A549 (cell line): Measurements from ENCODE around the gene CASP3. TPM values are rescaled to one million over a fixed set of nuclear protein-coding genes. Genes with fewer than 3 reads are reported as not detected.

ENCODE experiments used
- ATAC-seq, 2 experiments: fragments of 200-7000 bp in 1 of 2; fragments of >200 bp in 1 of 2; cut with Nextera tagmentation in 1 of 2; cut with Tn5 transposase in 1 of 2; 3 replicates each; pipeline versions ENCODE4 v1.8.0 to v1.9.1; 2018 to 2020; ENCODE audit warnings: mild to moderate bottlenecking in 1 of 2, moderate library complexity in 1 of 2
- CTCF ChIA-PET: fragments of 300-600 bp; sonication (Branson Sonifier 250); formaldehyde crosslinking; extraction: SDS; loops from one replicate; lab custom pipeline; 2021; ENCODE audit warnings: antibody characterized with exemption, inconsistent platforms; lab: Yijun Ruan, JAX
- POLR2A ChIA-PET: fragments of 350-600 bp; formaldehyde crosslinking; extraction: SDS; loops from one replicate; lab custom pipeline; 2021; ENCODE audit warnings: antibody characterized with exemption, inconsistent platforms; lab: Yijun Ruan, JAX
- DNase-seq, 2 experiments: peaks; one replicate each; pipeline versions ENCODE4 v3.0.0 to v3.0.0-alpha.2; 2011 to 2016; ENCODE audit warnings: low read depth in 1 of 2, low spot score in 1 of 2
- FAIRE-seq: peaks from 2 replicates; lab custom pipeline; 2011; peaks lifted over from hg19 to GRCh38; lab: Jason Lieb, UNC
- H3K27ac ChIP-seq, 2 experiments: fragments of >200 bp; sonication (Bioruptor Twin); formaldehyde crosslinking; 3 replicates each; pipeline ENCODE4 v1.5.1; 2016 to 2017
- H3K4me1 ChIP-seq: fragments of >200 bp; sonication (Bioruptor Twin); formaldehyde crosslinking; 3 replicates; pipeline ENCODE4 v1.6.1; 2016
- H3K4me2 ChIP-seq: fragments of >200 bp; sonication (Bioruptor Twin); formaldehyde crosslinking; 3 replicates; pipeline ENCODE4 v1.6.1; 2016
- H3K4me3 ChIP-seq: fragments of >200 bp; sonication (Bioruptor Twin); formaldehyde crosslinking; 3 replicates; pipeline ENCODE4 v1.5.1; 2016
- H3K9me3 ChIP-seq: fragments of >200 bp; sonication (Bioruptor Twin); formaldehyde crosslinking; 3 replicates; pipeline ENCODE4 v1.6.1; 2016
- BHLHE40 ChIP-seq: IDR thresholded peaks from 2 replicates; pipeline ENCODE4 v1.6.1; 2012; ENCODE audit warnings: low read depth, low read length, inconsistent platforms
- CBX2 ChIP-seq: fragments of 200-600 bp; sonication (generic); IDR thresholded peaks from 2 replicates; pipeline ENCODE4 v1.6.1; 2016; ENCODE audit warnings: low read depth, mild to moderate bottlenecking, borderline replicate concordance
- CEBPB ChIP-seq, 2 experiments: fragments of >200 bp in 1 of 2; sonication (Bioruptor Twin) in 1 of 2; formaldehyde crosslinking in 1 of 2; IDR thresholded peaks; 2 replicates each; pipeline ENCODE4 v1.6.1; 2012 to 2016
- E2F6 ChIP-seq: IDR thresholded peaks from 2 replicates; pipeline ENCODE4 v1.6.1; 2012; ENCODE audit warnings: low read depth, borderline replicate concordance
- EHF ChIP-seq: fragments of 250-450 bp; sonication (Bioruptor Pico); IDR thresholded peaks from 2 replicates; pipeline ENCODE4 v1.5.0; 2020; ENCODE audit warnings: mild to moderate bottlenecking
- EHMT2 ChIP-seq: fragments of 200-600 bp; sonication (generic); IDR thresholded peaks from 2 replicates; pipeline ENCODE4 v1.6.1; 2016; ENCODE audit warnings: antibody characterized with exemption, low read depth, mild to moderate bottlenecking, moderate library complexity
- EP300 ChIP-seq, 2 experiments: fragments of >200 bp; sonication (Bioruptor Twin); formaldehyde crosslinking; IDR thresholded peaks; 2 replicates in 1 of 2; 3 replicates in 1 of 2; pipeline ENCODE4 v1.6.1; 2016 to 2017
- ESRRA ChIP-seq: fragments of 150-350 bp; IDR thresholded peaks from 2 replicates; pipeline ENCODE4 v1.6.1; 2014; ENCODE audit warnings: mild to moderate bottlenecking, low read length, borderline replicate concordance
- HEYL ChIP-seq: fragments of 250-450 bp; sonication (Bioruptor Pico); IDR thresholded peaks from 2 replicates; pipeline ENCODE4 v1.8.0; 2021; ENCODE audit warnings: mild to moderate bottlenecking, moderate library complexity
- HOXB13 ChIP-seq: fragments of 250-450 bp; sonication (Bioruptor Pico); IDR thresholded peaks from 2 replicates; pipeline ENCODE4 v1.5.0; 2020; ENCODE audit warnings: low read depth, mild to moderate bottlenecking, moderate library complexity
- JUN ChIP-seq, 2 experiments: fragments of >200 bp; sonication (Bioruptor Twin); formaldehyde crosslinking; IDR thresholded peaks; 2 replicates in 1 of 2; 3 replicates in 1 of 2; pipeline ENCODE4 v1.6.1; 2016 to 2017
- MAFK ChIP-seq: fragments of 450-650 bp; IDR thresholded peaks from 2 replicates; pipeline ENCODE4 v1.6.1; 2014; ENCODE audit not compliant: partially characterized antibody
- MAZ ChIP-seq: fragments of 150-350 bp; IDR thresholded peaks from 2 replicates; pipeline ENCODE4 v1.6.1; 2014; ENCODE audit warnings: antibody characterized with exemption, low read depth, low read length, borderline replicate concordance
- MYC ChIP-seq: IDR thresholded peaks from 2 replicates; pipeline ENCODE4 v1.6.1; 2012; ENCODE audit warnings: mild to moderate bottlenecking, inconsistent platforms, low read length, improper control_type of control experiment, borderline replicate concordance
- NR3C1 ChIP-seq: fragments of >200 bp; sonication (Bioruptor Twin); formaldehyde crosslinking; IDR thresholded peaks from 3 replicates; pipeline ENCODE4 v1.6.1; 2017
- PHF8 ChIP-seq: fragments of 200-600 bp; sonication (generic); IDR thresholded peaks from 2 replicates; pipeline ENCODE4 v1.6.1; 2016; ENCODE audit warnings: low read depth, mild to moderate bottlenecking, antibody characterized with exemption, moderate library complexity, borderline replicate concordance
- POLR2A ChIP-seq: IDR thresholded peaks from 2 replicates; pipeline ENCODE4 v1.6.1; 2012; ENCODE audit warnings: mild to moderate bottlenecking, low read length
- POLR2AphosphoS2 ChIP-seq: conservative IDR thresholded peaks from 2 replicates; pipeline ENCODE4 v1.6.1; 2012; ENCODE audit warnings: low read length, improper control_type of control experiment, inconsistent platforms
- RAD21 ChIP-seq, 2 experiments: fragments of >200 bp in 1 of 2; sonication (Bioruptor Twin) in 1 of 2; formaldehyde crosslinking in 1 of 2; IDR thresholded peaks in 1 of 2; conservative IDR thresholded peaks in 1 of 2; 2 replicates in 1 of 2; 3 replicates in 1 of 2; pipeline ENCODE4 v1.6.1; 2012 to 2018; ENCODE audit warnings: inconsistent platforms in 1 of 2
- RARB ChIP-seq: fragments of 250-450 bp; sonication (Bioruptor Pico); IDR thresholded peaks from 2 replicates; pipeline ENCODE4 v1.8.0; 2021; ENCODE audit warnings: mild to moderate bottlenecking, moderate library complexity
- RCOR1 ChIP-seq: fragments of 150-350 bp; IDR thresholded peaks from 2 replicates; pipeline ENCODE4 v1.6.1; 2014; ENCODE audit warnings: antibody characterized with exemption, low read length, low read depth
- RNF2 ChIP-seq: fragments of 200-600 bp; sonication (generic); IDR thresholded peaks from 2 replicates; pipeline ENCODE4 v1.6.1; 2016; ENCODE audit warnings: low read depth, mild to moderate bottlenecking, antibody characterized with exemption, moderate library complexity, borderline replicate concordance
- SMC3 ChIP-seq: fragments of >200 bp; sonication (Bioruptor Twin); formaldehyde crosslinking; IDR thresholded peaks from 3 replicates; pipeline ENCODE4 v1.6.1; 2018; ENCODE audit warnings: inconsistent platforms
- TFCP2L1 ChIP-seq: fragments of 250-450 bp; sonication (Bioruptor Pico); IDR thresholded peaks from 2 replicates; pipeline ENCODE4 v1.5.0; 2021; ENCODE audit warnings: mild to moderate bottlenecking
- USF2 ChIP-seq: fragments of 450-650 bp; IDR thresholded peaks from 2 replicates; pipeline ENCODE4 v1.6.1; 2014; ENCODE audit warnings: antibody characterized with exemption
- ZSCAN20 ChIP-seq: fragments of 250-450 bp; sonication (Bioruptor Pico); IDR thresholded peaks from 2 replicates; pipeline ENCODE4 v1.8.0; 2022; ENCODE audit warnings: mild to moderate bottlenecking, moderate library complexity
- WGBS: methylation state at CpG from one replicate; pipeline ENCODE4 v1.1.6; 2017; ENCODE audit errors: missing lambda C conversion rate; 5-methylcytosine and 5-hydroxymethylcytosine counted together
- polyA minus RNA-seq: library from RNA; depleted of rRNA, polyadenylated mRNA; stranded (reverse); fragments of >200 nt; gene quantifications from 2 replicates; pipeline ENCODE4 v1.2.3, GENCODE V29; 2011; rRNA and poly(A)+ RNA removed
- polyA plus RNA-seq, 4 experiments: library from polyadenylated mRNA; depleted of rRNA in 3 of 4; stranded (reverse); fragments of >200 nt; fragmentation: RNase III in 1 of 4; extraction: RNeasy Plus Mini Kit Qiagen cat#74134 plus additional on column Dnase treatment in 1 of 4; gene quantifications; 2 replicates in 3 of 4; 3 replicates in 1 of 4; pipeline ENCODE4 v1.2.3, GENCODE V29; 2011 to 2017
- TF ChIP-seq, protein P1 (sequence below): fragments of 200-600 bp; sonication (generic); IDR thresholded peaks from 2 replicates; pipeline ENCODE4 v1.6.1; 2016; ENCODE audit warnings: antibody characterized with exemption, mild to moderate bottlenecking, moderate library complexity
- TF ChIP-seq, protein P2 (sequence below): fragments of >200 bp; sonication (Bioruptor Twin); formaldehyde crosslinking; IDR thresholded peaks from 3 replicates; pipeline ENCODE4 v1.6.1; 2016
- TF ChIP-seq, protein P3 (sequence below): fragments of 250-450 bp; sonication (Bioruptor Pico); IDR thresholded peaks from 2 replicates; pipeline ENCODE4 v1.5.0; 2021; ENCODE audit warnings: mild to moderate bottlenecking, moderate library complexity, borderline replicate concordance

CASP3 gene
- polyA plus RNA-seq (2011; rRNA removed) (18.9 and 25.4 TPM in 2 replicates), polyA plus RNA-seq (2017; fragmentation: RNase III; extraction: RNeasy Plus Mini Kit Qiagen cat#74134 plus additional on column Dnase treatment) (17.4 to 18.3 TPM (median 17.8 TPM) in 3 replicates), polyA minus RNA-seq (3.9 and 6.4 TPM in 2 replicates)
- 6.7 and 6.9 TPM in 2 replicates for polyA plus RNA-seq (2012; cell fraction: cytosol; rRNA removed)
- 3.9 and 7.0 TPM in 2 replicates for polyA plus RNA-seq (2012; cell fraction: nucleus; rRNA removed)

- 3% methylated on average over 6 of the region's 90 CpGs for WGBS
- POLR2A ChIA-PET = interaction anchor here (0.6 to 1.9 kb wide), 13 partner anchors 11 to 662 kb away, joined by 3 to 8 read pairs (median 3); partner anchors contain the start of genes CENPU, IRF2 and SLC25A4
- FAIRE-seq (no peak), ATAC-seq (peak; percentile 93 to 94), DNase-seq (peak; percentile 27 to 91)
- peaks cover 14% of the 10 kb centered on the region for H3K4me1 ChIP-seq
- CTCF ChIA-PET = interaction anchor here (1.0 to 1.3 kb wide), 3 partner anchors 10 to 385 kb away, joined by 3 read pairs; no protein-coding TSS in a partner anchor
- H3K4me3 ChIP-seq = peak within 1 kb of the TSS; percentile 83
- H3K27ac ChIP-seq = peak within 1 kb of the TSS; percentile 84 to 97
- H3K4me2 ChIP-seq = peak within 1 kb of the TSS; percentile 100
- H3K9me3 ChIP-seq = no peaks in the 10 kb centered on the region
- TF ChIP-seq HEYL (CRISPR knock-in tag) = no peak
- TF ChIP-seq EHMT2 = no peak
- no peak for TF ChIP-seq POLR2AphosphoS2
- TF ChIP-seq ZSCAN20 (CRISPR knock-in tag) = no peak
- TF ChIP-seq RARB (CRISPR knock-in tag) = no peak
- TF ChIP-seq E2F6 = peak; percentile 66; the same call in 1 of the 2 replicates
- TF ChIP-seq USF2 = no peak
- no peak for TF ChIP-seq EHF (CRISPR knock-in tag)
- TF ChIP-seq POLR2A = peak; percentile 97
- TF ChIP-seq, protein P1, sequence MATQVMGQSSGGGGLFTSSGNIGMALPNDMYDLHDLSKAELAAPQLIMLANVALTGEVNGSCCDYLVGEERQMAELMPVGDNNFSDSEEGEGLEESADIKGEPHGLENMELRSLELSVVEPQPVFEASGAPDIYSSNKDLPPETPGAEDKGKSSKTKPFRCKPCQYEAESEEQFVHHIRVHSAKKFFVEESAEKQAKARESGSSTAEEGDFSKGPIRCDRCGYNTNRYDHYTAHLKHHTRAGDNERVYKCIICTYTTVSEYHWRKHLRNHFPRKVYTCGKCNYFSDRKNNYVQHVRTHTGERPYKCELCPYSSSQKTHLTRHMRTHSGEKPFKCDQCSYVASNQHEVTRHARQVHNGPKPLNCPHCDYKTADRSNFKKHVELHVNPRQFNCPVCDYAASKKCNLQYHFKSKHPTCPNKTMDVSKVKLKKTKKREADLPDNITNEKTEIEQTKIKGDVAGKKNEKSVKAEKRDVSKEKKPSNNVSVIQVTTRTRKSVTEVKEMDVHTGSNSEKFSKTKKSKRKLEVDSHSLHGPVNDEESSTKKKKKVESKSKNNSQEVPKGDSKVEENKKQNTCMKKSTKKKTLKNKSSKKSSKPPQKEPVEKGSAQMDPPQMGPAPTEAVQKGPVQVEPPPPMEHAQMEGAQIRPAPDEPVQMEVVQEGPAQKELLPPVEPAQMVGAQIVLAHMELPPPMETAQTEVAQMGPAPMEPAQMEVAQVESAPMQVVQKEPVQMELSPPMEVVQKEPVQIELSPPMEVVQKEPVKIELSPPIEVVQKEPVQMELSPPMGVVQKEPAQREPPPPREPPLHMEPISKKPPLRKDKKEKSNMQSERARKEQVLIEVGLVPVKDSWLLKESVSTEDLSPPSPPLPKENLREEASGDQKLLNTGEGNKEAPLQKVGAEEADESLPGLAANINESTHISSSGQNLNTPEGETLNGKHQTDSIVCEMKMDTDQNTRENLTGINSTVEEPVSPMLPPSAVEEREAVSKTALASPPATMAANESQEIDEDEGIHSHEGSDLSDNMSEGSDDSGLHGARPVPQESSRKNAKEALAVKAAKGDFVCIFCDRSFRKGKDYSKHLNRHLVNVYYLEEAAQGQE = no peak
- TF ChIP-seq NR3C1 = no peak
- TF ChIP-seq MAZ = no peak
- no peak for TF ChIP-seq CBX2
- peak; percentile 57 for TF ChIP-seq PHF8
- TF ChIP-seq, protein P2, sequence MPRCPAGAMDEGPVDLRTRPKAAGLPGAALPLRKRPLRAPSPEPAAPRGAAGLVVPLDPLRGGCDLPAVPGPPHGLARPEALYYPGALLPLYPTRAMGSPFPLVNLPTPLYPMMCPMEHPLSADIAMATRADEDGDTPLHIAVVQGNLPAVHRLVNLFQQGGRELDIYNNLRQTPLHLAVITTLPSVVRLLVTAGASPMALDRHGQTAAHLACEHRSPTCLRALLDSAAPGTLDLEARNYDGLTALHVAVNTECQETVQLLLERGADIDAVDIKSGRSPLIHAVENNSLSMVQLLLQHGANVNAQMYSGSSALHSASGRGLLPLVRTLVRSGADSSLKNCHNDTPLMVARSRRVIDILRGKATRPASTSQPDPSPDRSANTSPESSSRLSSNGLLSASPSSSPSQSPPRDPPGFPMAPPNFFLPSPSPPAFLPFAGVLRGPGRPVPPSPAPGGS = peak; percentile 67; the same call in 1 of the 3 replicates
- no peak for TF ChIP-seq RNF2
- TF ChIP-seq MAFK = no peak
- TF ChIP-seq BHLHE40 = no peak
- peak in 1 of 2 experiments; percentile 82; a peak in 4 of 5 replicates for TF ChIP-seq JUN (IDR thresholded peaks at IDR 0.05)
- TF ChIP-seq TFCP2L1 = no peak
- TF ChIP-seq SMC3 = no peak
- TF ChIP-seq, protein P3, sequence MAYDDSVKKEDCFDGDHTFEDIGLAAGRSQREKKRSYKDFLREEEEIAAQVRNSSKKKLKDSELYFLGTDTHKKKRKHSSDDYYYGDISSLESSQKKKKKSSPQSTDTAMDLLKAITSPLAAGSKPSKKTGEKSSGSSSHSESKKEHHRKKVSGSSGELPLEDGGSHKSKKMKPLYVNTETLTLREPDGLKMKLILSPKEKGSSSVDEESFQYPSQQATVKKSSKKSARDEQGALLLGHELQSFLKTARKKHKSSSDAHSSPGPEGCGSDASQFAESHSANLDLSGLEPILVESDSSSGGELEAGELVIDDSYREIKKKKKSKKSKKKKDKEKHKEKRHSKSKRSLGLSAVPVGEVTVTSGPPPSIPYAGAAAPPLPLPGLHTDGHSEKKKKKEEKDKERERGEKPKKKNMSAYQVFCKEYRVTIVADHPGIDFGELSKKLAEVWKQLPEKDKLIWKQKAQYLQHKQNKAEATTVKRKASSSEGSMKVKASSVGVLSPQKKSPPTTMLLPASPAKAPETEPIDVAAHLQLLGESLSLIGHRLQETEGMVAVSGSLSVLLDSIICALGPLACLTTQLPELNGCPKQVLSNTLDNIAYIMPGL (CRISPR knock-in tag) = no peak
- TF ChIP-seq CEBPB (IDR thresholded peaks at IDR 0.05) = no peak
- no peak for TF ChIP-seq ESRRA
- no peak for TF ChIP-seq MYC
- TF ChIP-seq RCOR1 = no peak
- TF ChIP-seq HOXB13 (CRISPR knock-in tag) = no peak
- TF ChIP-seq EP300 (IDR thresholded peaks at IDR 0.05) = no peak
- peak; percentile 7 to 28; a peak in 2 of 5 replicates for TF ChIP-seq RAD21 (conservative IDR thresholded peaks at IDR 0.05 in 1 of 2, IDR thresholded peaks at IDR 0.05 in 1 of 2)
Observed at GRCh38 chr4:184649026-184649970, at the start of gene CASP3, which contains the start of gene PRIMPOL. Gene CASP3 (minus strand): TSS chr4:184649447. CDS start chr4:184638453, 10,994 bp downstream. Gene PRIMPOL (plus strand): TSS chr4:184649738. CDS start chr4:184657141, 7,403 bp downstream.
